Measurements from ENCODE around the gene PIGC. TPM values are rescaled to one million over a fixed set of nuclear protein-coding genes. Genes with fewer than 3 reads are reported as not detected.

PIGC gene
- polyA plus RNA-seq, 2 donors: 15.1 to 15.6 TPM

GRCh38 chr1:172480431-172480830, 36.6 kb upstream of the PIGC start:
- Histone ChIP-seq H3K4me1 (ENCODE audit: control insufficient read depth in 2 of 2, insufficient read depth in 2 of 2, low read length in 1 of 2) (peaks cover 0 to 4% of the 10 kb centered on the region in 2 donors), H3K4me3 (ENCODE audit: low read depth in 1 of 2, low read length in 2 of 2) (no peak overlapping the region), H3K27me3 (ENCODE audit: control insufficient read depth in 1 of 2, insufficient read depth in 2 of 2, low read length in 2 of 2) (no peaks in the 10 kb centered on the region), H3K27ac (ENCODE audit: low read depth in 2 of 2, low read length in 1 of 2) (no peak overlapping the region), H3K36me3 (ENCODE audit: control insufficient read depth in 2 of 2, insufficient read depth in 2 of 2, low read length in 1 of 2) (no peaks in the 10 kb centered on the region), H3K9me3 (ENCODE audit: control insufficient read depth in 2 of 2, insufficient read depth in 1 of 2, low read depth in 1 of 2, low read length in 1 of 2) (no peaks in the 10 kb centered on the region)
- 76 to 82% methylated on average over 3 of the region's 3 CpGs for WGBS, 2 donors

GRCh38 chr1:172478485-172478884, 34.6 kb upstream of the PIGC start:
- H3K9me3 ChIP-seq (ENCODE audit: control insufficient read depth in 2 of 2, insufficient read depth in 1 of 2, low read depth in 1 of 2, low read length in 1 of 2): no peaks in the 10 kb centered on the region

GRCh38 chr1:172477741-172478140, 33.9 kb upstream of the PIGC start:
- 80 to 100% methylated on average over 1 of the region's 1 CpG for WGBS, 2 donors
- H3K27me3 ChIP-seq (ENCODE audit: control insufficient read depth in 1 of 2, insufficient read depth in 2 of 2, low read length in 2 of 2): no peaks in the 10 kb centered on the region
- no peak overlapping the region for H3K4me3 ChIP-seq (ENCODE audit: low read depth in 1 of 2, low read length in 2 of 2)
- no peaks in the 10 kb centered on the region for H3K36me3 ChIP-seq (ENCODE audit: control insufficient read depth in 2 of 2, insufficient read depth in 2 of 2, low read length in 1 of 2)
- peaks cover 0 to 4% of the 10 kb centered on the region in 2 donors for H3K4me1 ChIP-seq (ENCODE audit: control insufficient read depth in 2 of 2, insufficient read depth in 2 of 2, low read length in 1 of 2)
- H3K27ac ChIP-seq (ENCODE audit: low read depth in 2 of 2, low read length in 1 of 2): peak overlapping the region in 1 of 2 donors; percentile 72
- no peaks in the 10 kb centered on the region for H3K9me3 ChIP-seq (ENCODE audit: control insufficient read depth in 2 of 2, insufficient read depth in 1 of 2, low read depth in 1 of 2, low read length in 1 of 2)

More at GRCh38 chr1:172478485-172478884, 34.6 kb upstream of the PIGC start:
- Histone ChIP-seq H3K4me3 (ENCODE audit: low read depth in 1 of 2, low read length in 2 of 2) (no peak overlapping the region), H3K36me3 (ENCODE audit: control insufficient read depth in 2 of 2, insufficient read depth in 2 of 2, low read length in 1 of 2) (no peaks in the 10 kb centered on the region), H3K4me1 (ENCODE audit: control insufficient read depth in 2 of 2, insufficient read depth in 2 of 2, low read length in 1 of 2) (peaks cover 0 to 4% of the 10 kb centered on the region in 2 donors), H3K27me3 (ENCODE audit: control insufficient read depth in 1 of 2, insufficient read depth in 2 of 2, low read length in 2 of 2) (no peaks in the 10 kb centered on the region), H3K27ac (ENCODE audit: low read depth in 2 of 2, low read length in 1 of 2) (no peak overlapping the region)

- no peak overlapping the region for H3K4me3 ChIP-seq (ENCODE audit: low read depth in 1 of 2, low read length in 2 of 2)
- H3K4me1 ChIP-seq (ENCODE audit: control insufficient read depth in 2 of 2, insufficient read depth in 2 of 2, low read length in 1 of 2): peaks cover 0 to 4% of the 10 kb centered on the region in 2 donors
- no peak overlapping the region for H3K27ac ChIP-seq (ENCODE audit: low read depth in 2 of 2, low read length in 1 of 2)
- no peaks in the 10 kb centered on the region for H3K36me3 ChIP-seq (ENCODE audit: control insufficient read depth in 2 of 2, insufficient read depth in 2 of 2, low read length in 1 of 2)
- no peaks in the 10 kb centered on the region for H3K27me3 ChIP-seq (ENCODE audit: control insufficient read depth in 1 of 2, insufficient read depth in 2 of 2, low read length in 2 of 2)
- WGBS, 2 donors: 79 to 84% methylated on average over 2 of the region's 2 CpGs
- H3K9me3 ChIP-seq (ENCODE audit: control insufficient read depth in 2 of 2, insufficient read depth in 1 of 2, low read depth in 1 of 2, low read length in 1 of 2): no peaks in the 10 kb centered on the region
Measured at GRCh38 chr1:172477216-172477615, 33.3 kb upstream of the PIGC start.

GRCh38 chr1:172476218-172476811, 32.4 kb upstream of the PIGC start:
- H3K4me1 ChIP-seq (ENCODE audit: control insufficient read depth in 2 of 2, insufficient read depth in 2 of 2, low read length in 1 of 2): peaks cover 0 to 4% of the 10 kb centered on the region in 2 donors
- no peaks in the 10 kb centered on the region for H3K36me3 ChIP-seq (ENCODE audit: control insufficient read depth in 2 of 2, insufficient read depth in 2 of 2, low read length in 1 of 2)
- no peak overlapping the region for H3K4me3 ChIP-seq (ENCODE audit: low read depth in 1 of 2, low read length in 2 of 2)
- no peaks in the 10 kb centered on the region for H3K27me3 ChIP-seq (ENCODE audit: control insufficient read depth in 1 of 2, insufficient read depth in 2 of 2, low read length in 2 of 2)
- peak overlapping the region; percentile 6 to 43 for H3K27ac ChIP-seq (ENCODE audit: low read depth in 2 of 2, low read length in 1 of 2)
- H3K9me3 ChIP-seq (ENCODE audit: control insufficient read depth in 2 of 2, insufficient read depth in 1 of 2, low read depth in 1 of 2, low read length in 1 of 2): no peaks in the 10 kb centered on the region
- 55 to 64% methylated on average over 4 of the region's 4 CpGs for WGBS, 2 donors

GRCh38 chr1:172473842-172474241, 30.0 kb upstream of the PIGC start:
- Histone ChIP-seq H3K4me3 (ENCODE audit: low read depth in 1 of 2, low read length in 2 of 2) (no peak overlapping the region), H3K4me1 (ENCODE audit: control insufficient read depth in 2 of 2, insufficient read depth in 2 of 2, low read length in 1 of 2) (peaks cover 0 to 4% of the 10 kb centered on the region in 2 donors)

GRCh38 chr1:172473302-172473701, 29.4 kb upstream of the PIGC start:
- Histone ChIP-seq H3K36me3 (ENCODE audit: control insufficient read depth in 2 of 2, insufficient read depth in 2 of 2, low read length in 1 of 2) (no peaks in the 10 kb centered on the region), H3K9me3 (ENCODE audit: control insufficient read depth in 2 of 2, insufficient read depth in 1 of 2, low read depth in 1 of 2, low read length in 1 of 2) (no peaks in the 10 kb centered on the region), H3K27me3 (ENCODE audit: control insufficient read depth in 1 of 2, insufficient read depth in 2 of 2, low read length in 2 of 2) (no peaks in the 10 kb centered on the region), H3K4me3 (ENCODE audit: low read depth in 1 of 2, low read length in 2 of 2) (no peak overlapping the region), H3K4me1 (ENCODE audit: control insufficient read depth in 2 of 2, insufficient read depth in 2 of 2, low read length in 1 of 2) (peaks cover 0 to 4% of the 10 kb centered on the region in 2 donors), H3K27ac (ENCODE audit: low read depth in 2 of 2, low read length in 1 of 2) (no peak overlapping the region)
- WGBS, 2 donors: 65 to 73% methylated on average over 3 of the region's 3 CpGs

More at GRCh38 chr1:172473842-172474241, 30.0 kb upstream of the PIGC start:
- no peak overlapping the region for H3K27ac ChIP-seq (ENCODE audit: low read depth in 2 of 2, low read length in 1 of 2)
- no peaks in the 10 kb centered on the region for H3K9me3 ChIP-seq (ENCODE audit: control insufficient read depth in 2 of 2, insufficient read depth in 1 of 2, low read depth in 1 of 2, low read length in 1 of 2)
- H3K36me3 ChIP-seq (ENCODE audit: control insufficient read depth in 2 of 2, insufficient read depth in 2 of 2, low read length in 1 of 2): no peaks in the 10 kb centered on the region
- no peaks in the 10 kb centered on the region for H3K27me3 ChIP-seq (ENCODE audit: control insufficient read depth in 1 of 2, insufficient read depth in 2 of 2, low read length in 2 of 2)

GRCh38 chr1:172472495-172472894, 28.6 kb upstream of the PIGC start:
- WGBS, 2 donors: 66 to 81% methylated on average over 1 of the region's 1 CpG
- Histone ChIP-seq H3K27me3 (ENCODE audit: control insufficient read depth in 1 of 2, insufficient read depth in 2 of 2, low read length in 2 of 2) (no peaks in the 10 kb centered on the region), H3K4me3 (ENCODE audit: low read depth in 1 of 2, low read length in 2 of 2) (no peak overlapping the region), H3K4me1 (ENCODE audit: control insufficient read depth in 2 of 2, insufficient read depth in 2 of 2, low read length in 1 of 2) (peaks cover 0 to 4% of the 10 kb centered on the region in 2 donors), H3K9me3 (ENCODE audit: control insufficient read depth in 2 of 2, insufficient read depth in 1 of 2, low read depth in 1 of 2, low read length in 1 of 2) (no peaks in the 10 kb centered on the region), H3K27ac (ENCODE audit: low read depth in 2 of 2, low read length in 1 of 2) (no peak overlapping the region), H3K36me3 (ENCODE audit: control insufficient read depth in 2 of 2, insufficient read depth in 2 of 2, low read length in 1 of 2) (no peaks in the 10 kb centered on the region)

GRCh38 chr1:172471666-172472065, 27.8 kb upstream of the PIGC start:
- Histone ChIP-seq H3K27ac (ENCODE audit: low read depth in 2 of 2, low read length in 1 of 2) (no peak overlapping the region), H3K27me3 (ENCODE audit: control insufficient read depth in 1 of 2, insufficient read depth in 2 of 2, low read length in 2 of 2) (no peaks in the 10 kb centered on the region), H3K4me3 (ENCODE audit: low read depth in 1 of 2, low read length in 2 of 2) (no peak overlapping the region), H3K9me3 (ENCODE audit: control insufficient read depth in 2 of 2, insufficient read depth in 1 of 2, low read depth in 1 of 2, low read length in 1 of 2) (no peaks in the 10 kb centered on the region), H3K4me1 (ENCODE audit: control insufficient read depth in 2 of 2, insufficient read depth in 2 of 2, low read length in 1 of 2) (peaks cover 0 to 4% of the 10 kb centered on the region in 2 donors), H3K36me3 (ENCODE audit: control insufficient read depth in 2 of 2, insufficient read depth in 2 of 2, low read length in 1 of 2) (no peaks in the 10 kb centered on the region)
- 94 to 97% methylated on average over 1 of the region's 1 CpG for WGBS, 2 donors

- Histone ChIP-seq H3K9me3 (ENCODE audit: control insufficient read depth in 2 of 2, insufficient read depth in 1 of 2, low read depth in 1 of 2, low read length in 1 of 2) (no peaks in the 10 kb centered on the region), H3K27ac (ENCODE audit: low read depth in 2 of 2, low read length in 1 of 2) (no peak overlapping the region), H3K36me3 (ENCODE audit: control insufficient read depth in 2 of 2, insufficient read depth in 2 of 2, low read length in 1 of 2) (no peaks in the 10 kb centered on the region), H3K27me3 (ENCODE audit: control insufficient read depth in 1 of 2, insufficient read depth in 2 of 2, low read length in 2 of 2) (no peaks in the 10 kb centered on the region), H3K4me1 (ENCODE audit: control insufficient read depth in 2 of 2, insufficient read depth in 2 of 2, low read length in 1 of 2) (no peaks in the 10 kb centered on the region), H3K4me3 (ENCODE audit: low read depth in 1 of 2, low read length in 2 of 2) (no peak overlapping the region)
- 52 to 57% methylated on average over 2 of the region's 2 CpGs for WGBS, 2 donors
Measured at GRCh38 chr1:172470149-172470548, 26.3 kb upstream of the PIGC start.

Measured in esophagus (tissue), 2 donors.